Measurements from ENCODE around the gene EPHA10. TPM values are rescaled to one million over a fixed set of nuclear protein-coding genes. Genes with fewer than 3 reads are reported as not detected.

The EPHA10 gene
- total and polyA plus RNA-seq, 4 donors = 0.20 to 1.7 (median 0.26) TPM; not detected in 1

DNA sequence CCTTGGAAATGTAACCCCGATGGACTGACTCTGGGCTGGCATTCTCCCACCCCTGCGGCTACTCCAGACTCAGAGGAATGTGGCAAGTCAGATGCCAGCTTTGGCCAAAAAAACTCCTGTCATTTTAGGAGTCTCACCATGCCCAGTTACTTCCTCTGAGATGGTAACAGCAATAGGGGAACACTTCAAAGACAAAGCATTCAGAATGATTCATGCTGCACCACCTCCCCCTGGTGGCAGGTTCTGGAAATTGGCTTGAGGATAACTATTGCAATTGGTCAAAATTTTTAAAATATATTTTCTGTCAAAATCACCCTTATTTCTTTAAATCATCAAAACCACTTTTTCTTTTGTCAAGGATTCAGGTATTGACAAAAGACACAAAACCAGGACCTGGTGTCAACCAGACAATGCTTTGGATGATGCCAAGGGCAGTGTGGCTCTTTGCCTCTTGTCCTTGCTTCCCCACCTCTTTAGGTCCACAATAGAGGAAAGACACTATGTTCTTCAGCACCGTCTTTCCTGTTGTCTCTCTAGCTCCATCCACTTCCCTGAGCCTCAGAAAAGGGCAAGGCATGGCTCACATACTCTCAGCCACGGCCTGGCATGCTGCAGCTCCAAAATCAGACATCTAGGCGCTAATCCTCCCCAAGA, 82.5 kb downstream of the EPHA10 start:
- Histone ChIP-seq H3K9me3 (ENCODE audit: control insufficient read depth in 4 of 4, insufficient read depth in 3 of 4, low read length in 3 of 4) (no peaks in the 10 kb centered on the region), H3K4me3 (no peak overlapping the region), H3K27ac (ENCODE audit: low read depth in 1 of 2, low read length in 1 of 2) (no peak overlapping the region), H3K9ac (ENCODE audit: insufficient read depth in 1 of 2, low read length in 2 of 2) (no peak overlapping the region), H3K27me3 (ENCODE audit: control insufficient read depth in 3 of 3, insufficient read depth in 3 of 3, low read length in 2 of 3) (no peaks in the 10 kb centered on the region), H3K36me3 (ENCODE audit: control insufficient read depth in 4 of 4, insufficient read depth in 4 of 4, low read length in 4 of 4) (peaks cover 20 to 27% (median 23%) of the 10 kb centered on the region in 4 donors), H3K4me1 (ENCODE audit: control insufficient read depth in 5 of 5, insufficient read depth in 5 of 5, low read length in 5 of 5) (no peaks in the 10 kb centered on the region)
- DNase-seq (peak; percentile 66 to 79 (median 77)), ATAC-seq (ENCODE audit: insufficient read depth, low FRiP score) (no peak)
- 72 to 75% methylated on average over 5 of the region's 5 CpGs for WGBS, 2 donors
- TF ChIP-seq, protein P1, sequence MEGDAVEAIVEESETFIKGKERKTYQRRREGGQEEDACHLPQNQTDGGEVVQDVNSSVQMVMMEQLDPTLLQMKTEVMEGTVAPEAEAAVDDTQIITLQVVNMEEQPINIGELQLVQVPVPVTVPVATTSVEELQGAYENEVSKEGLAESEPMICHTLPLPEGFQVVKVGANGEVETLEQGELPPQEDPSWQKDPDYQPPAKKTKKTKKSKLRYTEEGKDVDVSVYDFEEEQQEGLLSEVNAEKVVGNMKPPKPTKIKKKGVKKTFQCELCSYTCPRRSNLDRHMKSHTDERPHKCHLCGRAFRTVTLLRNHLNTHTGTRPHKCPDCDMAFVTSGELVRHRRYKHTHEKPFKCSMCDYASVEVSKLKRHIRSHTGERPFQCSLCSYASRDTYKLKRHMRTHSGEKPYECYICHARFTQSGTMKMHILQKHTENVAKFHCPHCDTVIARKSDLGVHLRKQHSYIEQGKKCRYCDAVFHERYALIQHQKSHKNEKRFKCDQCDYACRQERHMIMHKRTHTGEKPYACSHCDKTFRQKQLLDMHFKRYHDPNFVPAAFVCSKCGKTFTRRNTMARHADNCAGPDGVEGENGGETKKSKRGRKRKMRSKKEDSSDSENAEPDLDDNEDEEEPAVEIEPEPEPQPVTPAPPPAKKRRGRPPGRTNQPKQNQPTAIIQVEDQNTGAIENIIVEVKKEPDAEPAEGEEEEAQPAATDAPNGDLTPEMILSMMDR (IDR thresholded peaks at IDR 0.05; ENCODE audit: control extremely low read depth, extremely low read depth) = peak; percentile 67

DNA sequence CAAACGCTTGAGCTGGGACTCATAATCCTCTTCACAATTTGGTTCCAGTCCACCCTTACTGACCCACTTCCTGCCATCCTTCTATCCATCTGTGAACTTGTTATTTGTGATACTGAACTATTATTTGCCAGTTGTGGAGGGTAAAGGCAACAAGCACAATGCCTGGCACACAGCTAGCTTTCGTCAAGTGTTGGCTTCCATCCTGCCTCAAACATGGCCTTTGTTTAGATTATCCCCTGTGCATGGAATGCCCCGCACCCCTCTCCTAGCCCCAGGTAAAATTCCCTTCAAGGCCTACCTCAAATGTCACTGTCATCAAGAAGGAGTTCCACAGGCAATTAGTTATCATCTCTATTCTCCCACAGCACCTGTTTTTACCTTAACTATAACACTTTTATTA, 84.0 kb downstream of the EPHA10 start:
- DNase-seq = no peak
- Histone ChIP-seq H3K9ac (ENCODE audit: insufficient read depth in 1 of 2, low read length in 2 of 2) (no peak overlapping the region), H3K9me3 (ENCODE audit: control insufficient read depth in 4 of 4, insufficient read depth in 3 of 4, low read length in 3 of 4) (no peaks in the 10 kb centered on the region), H3K27me3 (ENCODE audit: control insufficient read depth in 3 of 3, insufficient read depth in 3 of 3, low read length in 2 of 3) (peaks cover 0 to 3% (median 0%) of the 10 kb centered on the region in 3 donors), H3K27ac (ENCODE audit: low read depth in 1 of 2, low read length in 1 of 2) (no peak overlapping the region), H3K4me1 (ENCODE audit: control insufficient read depth in 5 of 5, insufficient read depth in 5 of 5, low read length in 5 of 5) (peaks cover 0 to 3% (median 0%) of the 10 kb centered on the region in 5 donors), H3K4me3 (no peak overlapping the region), H3K36me3 (ENCODE audit: control insufficient read depth in 4 of 4, insufficient read depth in 4 of 4, low read length in 4 of 4) (peaks cover 17 to 20% (median 19%) of the 10 kb centered on the region in 4 donors)
- TF ChIP-seq, protein P1 (IDR thresholded peaks at IDR 0.05; ENCODE audit: control extremely low read depth, extremely low read depth) = no peak
- no peak for ATAC-seq (ENCODE audit: insufficient read depth, low FRiP score)
- 86 to 93% methylated on average over 3 of the region's 3 CpGs for WGBS, 2 donors

DNA sequence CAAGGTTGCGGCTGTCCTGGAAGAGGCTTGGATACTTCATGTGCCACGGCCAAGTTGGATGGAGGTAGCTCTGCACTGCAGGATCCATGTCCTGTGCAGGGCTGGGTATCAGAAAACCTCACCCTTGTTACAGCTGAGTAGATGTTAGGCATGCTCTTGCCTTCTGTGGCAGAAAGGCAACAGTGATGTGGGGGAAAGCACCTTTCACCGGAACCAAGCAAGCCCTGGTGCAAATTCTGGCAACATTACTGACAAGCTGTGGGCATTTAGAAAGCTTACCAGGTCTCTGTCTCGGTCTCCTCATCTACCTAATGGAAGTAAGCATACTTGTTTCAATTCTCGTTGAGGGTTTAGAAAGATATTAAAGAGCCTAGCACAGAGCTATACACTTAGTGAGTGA, 87.1 kb downstream of the EPHA10 start:
- TF ChIP-seq, protein P1 (IDR thresholded peaks at IDR 0.05; ENCODE audit: control extremely low read depth, extremely low read depth) = no peak

DNA sequence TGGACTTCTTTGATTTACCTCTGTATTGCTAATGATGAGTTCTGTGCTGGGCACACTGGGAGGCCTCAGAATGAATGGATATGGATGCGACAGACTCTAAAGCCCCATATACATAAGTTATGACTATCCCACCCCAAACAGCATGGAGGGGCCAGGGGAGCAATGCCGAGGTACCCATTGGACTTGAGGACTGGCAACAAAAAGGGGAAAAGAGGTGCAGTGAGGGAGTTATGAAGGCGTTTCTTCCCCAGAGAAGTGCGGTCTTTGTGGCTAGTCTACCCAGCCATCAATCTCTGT, 87.8 kb downstream of the EPHA10 start:
- H3K27ac ChIP-seq (ENCODE audit: low read depth in 1 of 2, low read length in 1 of 2) = no peak overlapping the region
- H3K9me3 ChIP-seq (ENCODE audit: control insufficient read depth in 4 of 4, insufficient read depth in 3 of 4, low read length in 3 of 4) = no peaks in the 10 kb centered on the region
- H3K36me3 ChIP-seq (ENCODE audit: control insufficient read depth in 4 of 4, insufficient read depth in 4 of 4, low read length in 4 of 4) = peaks cover 0 to 3% (median under 1%) of the 10 kb centered on the region in 4 donors
- WGBS, 2 donors = 70 to 79% methylated on average over 4 of the region's 4 CpGs
- H3K27me3 ChIP-seq (ENCODE audit: control insufficient read depth in 3 of 3, insufficient read depth in 3 of 3, low read length in 2 of 3) = peaks cover 0 to 3% (median 0%) of the 10 kb centered on the region in 3 donors
- TF ChIP-seq, protein P1 (IDR thresholded peaks at IDR 0.05; ENCODE audit: control extremely low read depth, extremely low read depth) = no peak
- H3K4me1 ChIP-seq (ENCODE audit: control insufficient read depth in 5 of 5, insufficient read depth in 5 of 5, low read length in 5 of 5) = peaks cover 0 to 3% (median 0%) of the 10 kb centered on the region in 5 donors
- ATAC-seq (ENCODE audit: insufficient read depth, low FRiP score) = no peak
- DNase-seq = no peak
- no peak overlapping the region for H3K9ac ChIP-seq (ENCODE audit: insufficient read depth in 1 of 2, low read length in 2 of 2)
- no peak overlapping the region for H3K4me3 ChIP-seq

More for the DNA sequence above, 87.1 kb downstream of the EPHA10 start:
- no peak overlapping the region for H3K9ac ChIP-seq (ENCODE audit: insufficient read depth in 1 of 2, low read length in 2 of 2)
- ATAC-seq (ENCODE audit: insufficient read depth, low FRiP score) (no peak), DNase-seq (no peak)
- H3K9me3 ChIP-seq (ENCODE audit: control insufficient read depth in 4 of 4, insufficient read depth in 3 of 4, low read length in 3 of 4) = no peaks in the 10 kb centered on the region
- H3K27ac ChIP-seq (ENCODE audit: low read depth in 1 of 2, low read length in 1 of 2) = no peak overlapping the region
- H3K4me1 ChIP-seq (ENCODE audit: control insufficient read depth in 5 of 5, insufficient read depth in 5 of 5, low read length in 5 of 5) = peaks cover 0 to 3% (median 0%) of the 10 kb centered on the region in 5 donors
- peaks cover 0 to 3% (median 0%) of the 10 kb centered on the region in 3 donors for H3K27me3 ChIP-seq (ENCODE audit: control insufficient read depth in 3 of 3, insufficient read depth in 3 of 3, low read length in 2 of 3)
- H3K4me3 ChIP-seq = no peak overlapping the region
- 85 to 89% methylated on average over 5 of the region's 5 CpGs for WGBS, 2 donors
- peaks cover 2 to 7% (median 3%) of the 10 kb centered on the region in 4 donors for H3K36me3 ChIP-seq (ENCODE audit: control insufficient read depth in 4 of 4, insufficient read depth in 4 of 4, low read length in 4 of 4)

Data from lung (tissue), 12 donors.